IPS-18c (cell line): ENCODE measurements around the gene DIAPH3.

Experiments
- H3K4me3 ChIP-seq: 2 replicates; pipeline ENCODE4 v1.7.0; 2013; ENCODE audit warnings: low read depth, mild to moderate bottlenecking, low read length, moderate library complexity; ENCODE audit not compliant: insufficient read depth
- H3K9me3 ChIP-seq: one replicate; pipeline ENCODE4 v1.6.1; 2013; ENCODE audit warnings: mild to moderate bottlenecking, low read length, moderate library complexity; ENCODE audit not compliant: control insufficient read depth, insufficient read depth

Gene DIAPH3

GRCh38 chr13:59829690-59830089, 334.0 kb downstream of the DIAPH3 start:
- Histone ChIP-seq H3K4me3 (no peak overlapping the region), H3K9me3 (no peaks in the 10 kb centered on the region)

- H3K9me3 ChIP-seq, result no peaks in the 10 kb centered on the region
- H3K4me3 ChIP-seq, result no peak overlapping the region
Measured at GRCh38 chr13:59823486-59823885, 340.2 kb downstream of the DIAPH3 start.

GRCh38 chr13:59809564-59809963, 354.2 kb downstream of the DIAPH3 start:
- Histone ChIP-seq H3K9me3 (no peaks in the 10 kb centered on the region), H3K4me3 (no peak overlapping the region)

GRCh38 chr13:59806801-59807200, 356.9 kb downstream of the DIAPH3 start:
- Histone ChIP-seq H3K4me3 (no peak overlapping the region), H3K9me3 (no peaks in the 10 kb centered on the region)

- Histone ChIP-seq H3K4me3 (no peak overlapping the region), H3K9me3 (no peaks in the 10 kb centered on the region)
Measured at GRCh38 chr13:59801107-59801880, 362.4 kb downstream of the DIAPH3 start.

GRCh38 chr13:59793107-59793506, 370.6 kb downstream of the DIAPH3 start:
- Histone ChIP-seq H3K9me3 (no peaks in the 10 kb centered on the region), H3K4me3 (no peak overlapping the region)

GRCh38 chr13:59790626-59791025, 373.1 kb downstream of the DIAPH3 start:
- H3K4me3 ChIP-seq, result no peak overlapping the region
- no peaks in the 10 kb centered on the region for H3K9me3 ChIP-seq

GRCh38 chr13:59789558-59789957, 374.2 kb downstream of the DIAPH3 start:
- H3K4me3 ChIP-seq, result no peak overlapping the region
- no peaks in the 10 kb centered on the region for H3K9me3 ChIP-seq

- no peak overlapping the region for H3K4me3 ChIP-seq
- no peaks in the 10 kb centered on the region for H3K9me3 ChIP-seq
Measured at GRCh38 chr13:59787679-59788078, 376.0 kb downstream of the DIAPH3 start.

- H3K4me3 ChIP-seq, result no peak overlapping the region
- H3K9me3 ChIP-seq, result no peaks in the 10 kb centered on the region
Measured at GRCh38 chr13:59782696-59783095, 381.0 kb downstream of the DIAPH3 start.

GRCh38 chr13:59780058-59780457, 383.7 kb downstream of the DIAPH3 start:
- no peaks in the 10 kb centered on the region for H3K9me3 ChIP-seq

GRCh38 chr13:59776924-59777690, 386.6 kb downstream of the DIAPH3 start:
- Histone ChIP-seq H3K4me3 (no peak overlapping the region), H3K9me3 (no peaks in the 10 kb centered on the region)

More at GRCh38 chr13:59780058-59780457, 383.7 kb downstream of the DIAPH3 start:
- no peak overlapping the region for H3K4me3 ChIP-seq

GRCh38 chr13:59774491-59774971, 389.2 kb downstream of the DIAPH3 start:
- H3K9me3 ChIP-seq, result no peaks in the 10 kb centered on the region
- no peak overlapping the region for H3K4me3 ChIP-seq

GRCh38 chr13:59771272-59771671, 392.5 kb downstream of the DIAPH3 start:
- H3K9me3 ChIP-seq, result no peaks in the 10 kb centered on the region

GRCh38 chr13:59770451-59770850, 393.3 kb downstream of the DIAPH3 start:
- no peaks in the 10 kb centered on the region for H3K9me3 ChIP-seq

More at GRCh38 chr13:59771272-59771671, 392.5 kb downstream of the DIAPH3 start:
- no peak overlapping the region for H3K4me3 ChIP-seq

GRCh38 chr13:59766236-59766635, 397.5 kb downstream of the DIAPH3 start:
- H3K4me3 ChIP-seq, result no peak overlapping the region
- H3K9me3 ChIP-seq, result no peaks in the 10 kb centered on the region

More at GRCh38 chr13:59770451-59770850, 393.3 kb downstream of the DIAPH3 start:
- H3K4me3 ChIP-seq, result no peak overlapping the region

- Histone ChIP-seq H3K9me3 (no peaks in the 10 kb centered on the region), H3K4me3 (no peak overlapping the region)
Measured at GRCh38 chr13:59755632-59756290, 408.0 kb downstream of the DIAPH3 start.
